Neutrophil (primary cell): ENCODE results near the gene TIE1.

Source experiments
- H3K27ac ChIP-seq: fragments of 200-600 bp; sonication (generic); 2 replicates; pipeline ENCODE4 v1.5.1; 2016; ENCODE audit warnings: mild to moderate bottlenecking, moderate library complexity
- H3K27me3 ChIP-seq: fragments of 200-600 bp; sonication (generic); 2 replicates; pipeline ENCODE4 v1.6.0; 2016; ENCODE audit warnings: mild to moderate bottlenecking
- H3K36me3 ChIP-seq: fragments of 200-600 bp; sonication (generic); 2 replicates; pipeline ENCODE4 v1.5.1; 2017
- H3K4me1 ChIP-seq, 2 experiments: fragments of 200-600 bp in 1 of 2; sonication (generic) in 1 of 2; 1 replicate in 1 of 2; 2 replicates in 1 of 2; pipeline versions ENCODE4 v1.5.1 to v1.6.1; 2013 to 2016; ENCODE audit warnings: low read depth in 1 of 2, low read length in 1 of 2, mild to moderate bottlenecking in 1 of 2, moderate library complexity in 1 of 2; ENCODE audit not compliant: control insufficient read depth in 1 of 2, insufficient read depth in 1 of 2
- H3K4me3 ChIP-seq, 2 experiments: fragments of 200-600 bp in 1 of 2; sonication (generic) in 1 of 2; 1 replicate in 1 of 2; 2 replicates in 1 of 2; pipeline ENCODE4 v1.5.1; 2013 to 2016; ENCODE audit warnings: low read depth in 1 of 2, low read length in 1 of 2, mild to moderate bottlenecking in 1 of 2, moderate library complexity in 1 of 2
- H3K9me3 ChIP-seq: fragments of 200-600 bp; sonication (generic); 2 replicates; pipeline ENCODE4 v1.5.1; 2016
- TF ChIP-seq, protein P1 (sequence below): fragments of 200-600 bp; sonication (generic); IDR thresholded peaks from 2 replicates; pipeline ENCODE4 v1.5.1; 2016; ENCODE audit warnings: antibody characterized with exemption

Gene TIE1

DNA sequence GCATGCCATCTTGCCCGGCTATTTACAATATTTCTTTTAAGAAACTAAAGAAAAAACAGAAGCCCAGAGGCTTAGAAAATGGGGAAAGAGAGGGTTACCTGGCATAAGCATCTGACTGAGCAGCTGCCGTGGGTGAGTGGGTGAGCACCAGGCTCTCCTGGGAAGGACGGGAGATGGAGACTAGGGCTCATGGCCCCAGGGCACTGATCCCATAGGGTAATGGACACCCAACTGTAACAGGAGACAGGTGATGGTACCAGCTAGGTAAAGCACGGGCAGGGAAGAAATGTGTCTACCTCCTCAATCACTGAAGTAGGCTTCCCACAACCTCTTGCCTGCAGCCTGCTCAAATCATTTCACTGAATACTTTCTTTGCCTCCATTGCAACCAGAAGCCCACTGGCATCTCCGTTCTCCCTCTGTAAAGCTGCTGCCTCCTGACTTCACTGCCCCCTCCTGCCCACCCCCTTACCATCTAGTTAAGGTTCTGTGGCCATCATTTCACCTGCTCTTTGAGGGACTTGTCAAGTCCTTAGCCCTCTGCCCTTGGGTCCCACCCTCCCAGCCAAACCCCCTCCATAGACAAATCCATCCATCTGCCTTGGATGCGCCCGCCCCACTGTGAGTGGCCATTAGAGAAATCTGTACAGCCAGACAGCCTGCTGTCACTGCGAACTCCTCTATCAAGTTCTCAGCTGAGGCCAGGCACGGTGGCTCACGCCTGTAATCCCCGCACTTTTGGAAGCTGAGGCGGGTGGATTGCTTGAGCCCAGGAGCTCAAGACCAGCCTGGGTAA, 24.8 kb upstream of the TIE1 start:
- no peak overlapping the region for H3K27ac ChIP-seq
- TF ChIP-seq, protein P1, sequence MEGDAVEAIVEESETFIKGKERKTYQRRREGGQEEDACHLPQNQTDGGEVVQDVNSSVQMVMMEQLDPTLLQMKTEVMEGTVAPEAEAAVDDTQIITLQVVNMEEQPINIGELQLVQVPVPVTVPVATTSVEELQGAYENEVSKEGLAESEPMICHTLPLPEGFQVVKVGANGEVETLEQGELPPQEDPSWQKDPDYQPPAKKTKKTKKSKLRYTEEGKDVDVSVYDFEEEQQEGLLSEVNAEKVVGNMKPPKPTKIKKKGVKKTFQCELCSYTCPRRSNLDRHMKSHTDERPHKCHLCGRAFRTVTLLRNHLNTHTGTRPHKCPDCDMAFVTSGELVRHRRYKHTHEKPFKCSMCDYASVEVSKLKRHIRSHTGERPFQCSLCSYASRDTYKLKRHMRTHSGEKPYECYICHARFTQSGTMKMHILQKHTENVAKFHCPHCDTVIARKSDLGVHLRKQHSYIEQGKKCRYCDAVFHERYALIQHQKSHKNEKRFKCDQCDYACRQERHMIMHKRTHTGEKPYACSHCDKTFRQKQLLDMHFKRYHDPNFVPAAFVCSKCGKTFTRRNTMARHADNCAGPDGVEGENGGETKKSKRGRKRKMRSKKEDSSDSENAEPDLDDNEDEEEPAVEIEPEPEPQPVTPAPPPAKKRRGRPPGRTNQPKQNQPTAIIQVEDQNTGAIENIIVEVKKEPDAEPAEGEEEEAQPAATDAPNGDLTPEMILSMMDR, result no peak
- H3K27me3 ChIP-seq, result no peaks in the 10 kb centered on the region
- peaks cover 9% of the 10 kb centered on the region in 2 experiments for H3K4me1 ChIP-seq
- H3K4me3 ChIP-seq, result no peak overlapping the region
- H3K36me3 ChIP-seq, result no peaks in the 10 kb centered on the region
- no peaks in the 10 kb centered on the region for H3K9me3 ChIP-seq

DNA sequence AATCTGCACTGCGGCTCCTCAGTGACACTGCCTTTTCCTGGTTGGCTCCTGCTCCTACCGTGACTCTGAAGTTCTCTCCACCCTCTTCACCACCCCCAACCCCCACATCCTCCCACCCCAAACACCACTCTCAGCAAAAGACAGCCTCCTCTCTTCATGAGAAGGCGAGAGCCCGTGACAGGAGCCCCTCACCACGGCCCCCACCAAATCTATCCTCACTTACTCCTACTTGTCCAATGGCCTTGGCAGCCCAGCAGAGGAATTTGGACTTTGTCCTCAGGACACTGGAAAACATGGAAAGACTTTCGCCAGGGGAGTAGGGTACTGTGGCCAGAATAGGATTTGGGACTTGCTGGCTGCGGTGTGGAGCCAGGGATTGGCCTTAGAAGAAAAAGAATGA, 24.1 kb upstream of the TIE1 start:
- Histone ChIP-seq H3K27ac (no peak overlapping the region), H3K4me1 (peaks cover 8 to 9% of the 10 kb centered on the region in 2 experiments), H3K27me3 (no peaks in the 10 kb centered on the region), H3K9me3 (no peaks in the 10 kb centered on the region), H3K4me3 (no peak overlapping the region), H3K36me3 (no peaks in the 10 kb centered on the region)
- TF ChIP-seq, protein P1, result no peak

DNA sequence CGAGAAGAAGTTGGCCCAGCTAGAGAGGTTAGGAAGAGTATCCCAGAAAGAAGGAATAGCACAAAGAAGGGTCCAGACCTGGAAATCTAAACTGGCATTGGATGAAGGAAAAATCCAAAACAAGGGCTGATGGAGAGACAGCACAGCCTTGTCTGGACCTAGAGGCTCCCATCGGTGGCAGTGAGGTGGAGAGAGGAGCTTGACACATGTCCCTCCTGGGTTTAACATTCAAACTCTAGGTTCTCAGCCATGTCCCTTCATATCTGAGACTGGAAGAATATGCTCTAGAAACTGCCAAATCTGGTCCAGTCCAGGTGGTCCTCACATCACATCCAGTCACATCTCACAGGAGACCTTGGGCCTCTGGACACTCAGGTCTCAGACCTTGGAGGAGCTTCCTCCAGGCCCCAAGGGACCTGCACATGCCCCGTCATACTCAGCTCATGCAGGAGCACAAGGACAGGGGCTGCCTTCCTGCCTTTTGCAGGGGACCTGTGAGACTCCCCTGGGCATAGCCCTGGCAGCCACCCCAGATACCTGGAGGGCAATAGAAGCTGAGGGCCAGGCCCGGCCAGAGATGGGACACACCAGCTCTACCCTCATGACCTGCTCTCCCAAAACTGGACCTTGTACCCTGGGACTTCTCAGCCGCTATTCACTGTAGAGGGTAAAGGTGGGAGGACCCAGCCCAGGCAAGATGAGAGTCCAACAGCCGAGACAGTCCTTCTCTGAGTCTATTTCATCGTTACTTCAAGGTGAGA, 23.5 kb upstream of the TIE1 start:
- Histone ChIP-seq H3K36me3 (no peaks in the 10 kb centered on the region), H3K4me1 (peaks cover 8 to 9% of the 10 kb centered on the region in 2 experiments), H3K4me3 (no peak overlapping the region), H3K27ac (no peak overlapping the region), H3K27me3 (no peaks in the 10 kb centered on the region), H3K9me3 (no peaks in the 10 kb centered on the region)
- TF ChIP-seq, protein P1, result no peak

DNA sequence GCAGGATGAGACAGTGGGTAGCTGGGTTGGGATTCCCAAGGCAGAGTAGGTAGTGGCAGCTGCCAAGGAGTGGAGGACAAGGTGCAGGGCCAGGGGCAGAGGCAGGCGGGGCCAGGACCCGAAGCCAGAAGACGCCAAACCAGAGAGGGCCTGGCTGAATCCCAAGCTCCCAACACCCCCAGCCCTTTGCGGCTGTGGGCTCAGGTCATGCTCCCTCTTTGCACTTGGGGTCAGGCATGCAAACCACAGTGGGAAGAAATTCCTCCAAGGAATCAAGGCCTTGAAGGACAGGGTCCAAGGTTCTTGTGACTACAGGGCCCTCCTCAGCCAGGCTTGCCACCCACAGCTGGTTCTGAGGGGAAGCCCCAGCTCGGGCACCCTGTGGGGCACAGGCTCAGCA, 21.6 kb upstream of the TIE1 start:
- H3K27me3 ChIP-seq, result no peaks in the 10 kb centered on the region
- no peaks in the 10 kb centered on the region for H3K9me3 ChIP-seq
- H3K4me3 ChIP-seq, result no peak overlapping the region
- H3K4me1 ChIP-seq, result peaks cover 5 to 8% of the 10 kb centered on the region in 2 experiments
- no peaks in the 10 kb centered on the region for H3K36me3 ChIP-seq
- TF ChIP-seq, protein P1, result no peak
- no peak overlapping the region for H3K27ac ChIP-seq

DNA sequence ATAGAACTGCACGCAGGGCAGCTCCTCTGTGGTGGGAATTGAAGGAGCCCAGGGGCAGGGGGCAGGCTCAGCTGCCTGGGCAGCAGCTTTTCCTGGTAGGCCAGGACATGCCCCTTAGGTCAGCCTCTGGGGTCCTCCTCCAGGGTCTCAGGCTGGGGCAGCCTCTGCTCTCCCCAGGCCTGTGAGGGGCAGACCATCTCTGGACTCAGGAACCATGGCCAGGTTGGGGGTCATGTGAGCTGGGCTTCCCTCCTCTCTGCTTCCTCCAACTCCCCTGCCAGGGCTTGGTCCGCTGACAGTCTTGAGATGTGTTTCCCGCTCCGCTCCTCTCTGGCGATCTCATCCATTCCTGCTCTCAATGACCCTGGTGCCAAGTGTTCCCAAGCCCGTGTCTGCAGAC, 21.1 kb upstream of the TIE1 start:
- H3K27ac ChIP-seq, result no peak overlapping the region
- TF ChIP-seq, protein P1, result no peak
- H3K27me3 ChIP-seq, result no peaks in the 10 kb centered on the region
- no peaks in the 10 kb centered on the region for H3K36me3 ChIP-seq
- H3K4me1 ChIP-seq, result peaks cover under 1 to 2% of the 10 kb centered on the region in 2 experiments
- no peak overlapping the region for H3K4me3 ChIP-seq
- H3K9me3 ChIP-seq, result no peaks in the 10 kb centered on the region
